EL (cell line): ENCODE measurements around the gene VANGL1.

ENCODE experiments used
- DNase-seq: peaks from one replicate; pipeline ENCODE4 v3.0.0-alpha.2; 2016

VANGL1 gene

DNA sequence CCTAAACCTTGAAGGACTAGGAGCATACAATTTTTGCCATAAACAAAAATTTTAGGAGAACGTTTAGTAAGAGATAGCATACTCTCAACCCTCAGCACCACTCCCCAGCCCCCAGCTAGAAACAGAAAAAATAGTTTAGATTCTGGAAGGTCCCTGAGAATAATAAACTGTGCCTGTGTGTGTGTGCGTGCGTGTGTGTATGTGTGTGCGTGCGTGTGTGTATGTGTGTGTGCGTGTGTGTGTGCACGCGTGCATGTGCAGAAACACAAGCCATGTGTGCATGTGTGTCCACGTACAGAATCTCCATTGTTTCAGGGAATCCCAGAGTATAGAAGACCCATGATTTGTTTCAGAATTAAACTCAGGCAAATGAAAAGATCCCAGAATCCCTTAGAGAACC lies 64.2 kb downstream of the VANGL1 start:
- DNase-seq = no peak

DNA sequence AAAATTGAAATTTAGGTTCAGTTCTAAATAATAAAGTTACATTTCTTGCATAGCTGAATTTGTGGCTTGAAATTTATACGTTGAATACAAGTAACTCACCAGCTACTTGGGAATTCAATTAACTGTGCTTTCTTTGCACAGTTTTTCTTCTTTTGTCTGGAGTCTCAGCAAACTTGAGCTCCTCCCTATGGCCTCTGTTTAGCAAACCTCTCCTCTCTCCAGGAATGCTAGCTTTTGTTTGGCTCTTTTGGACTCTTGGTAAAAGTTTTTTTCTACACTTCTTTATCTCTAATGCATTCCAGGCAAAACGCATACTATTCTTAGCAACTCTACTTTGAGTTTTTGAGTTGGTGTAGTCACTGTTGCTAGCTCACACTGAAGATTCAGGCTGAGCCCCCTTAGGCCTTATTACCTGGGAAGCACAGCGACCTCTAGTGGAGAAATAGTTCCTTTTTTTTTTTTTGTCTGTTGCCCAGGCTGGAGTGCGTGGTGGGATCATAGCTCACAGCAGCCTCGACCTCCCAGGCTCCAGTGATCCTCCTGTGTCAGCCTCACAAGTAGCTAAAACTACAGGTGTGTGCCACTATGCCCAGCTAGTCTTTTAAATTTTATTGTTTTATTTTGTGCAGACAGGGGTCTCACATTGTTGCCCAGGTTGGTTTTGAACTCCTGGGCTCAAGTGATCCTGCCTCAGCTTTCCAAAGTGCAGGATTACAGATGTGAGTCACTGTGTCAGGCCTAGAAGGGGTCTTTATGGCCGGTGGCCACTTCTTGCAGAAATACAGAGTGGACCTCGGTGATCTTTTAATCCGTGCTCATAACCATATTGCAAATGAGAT lies 65.0 kb downstream of the VANGL1 start:
- peak; percentile 47 for DNase-seq

DNA sequence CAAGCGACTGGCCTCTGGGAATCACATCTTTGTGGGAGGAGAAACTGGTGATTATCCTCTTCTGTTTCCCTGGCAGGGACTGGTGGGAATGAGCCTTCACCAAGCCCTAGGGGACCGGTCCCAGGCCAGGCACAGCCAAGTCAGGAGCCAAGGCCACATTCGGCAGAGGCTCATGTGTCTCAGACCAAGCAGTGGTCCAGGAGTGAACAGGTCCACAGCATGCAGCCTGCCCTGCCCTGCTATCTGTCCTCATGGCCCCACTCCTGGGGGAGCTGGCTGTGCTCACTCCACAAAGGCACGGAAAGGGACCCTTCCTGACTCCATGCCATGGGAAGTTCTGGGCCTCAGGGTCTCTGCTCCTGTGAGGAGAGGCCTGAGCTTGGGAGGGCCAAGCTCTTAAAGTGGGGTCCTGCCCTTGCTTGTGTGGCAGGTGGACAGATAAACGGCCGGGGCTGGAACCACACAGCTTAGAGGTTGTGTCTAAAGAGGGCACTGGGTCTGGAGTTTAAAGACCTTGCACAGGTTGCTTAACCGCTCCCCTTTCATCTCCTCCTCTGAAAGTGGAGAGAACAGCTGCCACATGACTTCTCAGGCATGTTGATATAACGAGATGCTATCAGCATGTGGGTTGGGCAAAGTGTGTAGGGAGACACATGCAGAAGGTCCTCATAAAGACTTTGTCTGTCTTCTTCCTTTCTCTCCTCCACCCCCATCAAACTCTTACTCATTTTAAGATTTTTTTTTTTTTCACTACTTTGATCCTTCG lies 69.3 kb downstream of the VANGL1 start:
- no peak for DNase-seq

DNA sequence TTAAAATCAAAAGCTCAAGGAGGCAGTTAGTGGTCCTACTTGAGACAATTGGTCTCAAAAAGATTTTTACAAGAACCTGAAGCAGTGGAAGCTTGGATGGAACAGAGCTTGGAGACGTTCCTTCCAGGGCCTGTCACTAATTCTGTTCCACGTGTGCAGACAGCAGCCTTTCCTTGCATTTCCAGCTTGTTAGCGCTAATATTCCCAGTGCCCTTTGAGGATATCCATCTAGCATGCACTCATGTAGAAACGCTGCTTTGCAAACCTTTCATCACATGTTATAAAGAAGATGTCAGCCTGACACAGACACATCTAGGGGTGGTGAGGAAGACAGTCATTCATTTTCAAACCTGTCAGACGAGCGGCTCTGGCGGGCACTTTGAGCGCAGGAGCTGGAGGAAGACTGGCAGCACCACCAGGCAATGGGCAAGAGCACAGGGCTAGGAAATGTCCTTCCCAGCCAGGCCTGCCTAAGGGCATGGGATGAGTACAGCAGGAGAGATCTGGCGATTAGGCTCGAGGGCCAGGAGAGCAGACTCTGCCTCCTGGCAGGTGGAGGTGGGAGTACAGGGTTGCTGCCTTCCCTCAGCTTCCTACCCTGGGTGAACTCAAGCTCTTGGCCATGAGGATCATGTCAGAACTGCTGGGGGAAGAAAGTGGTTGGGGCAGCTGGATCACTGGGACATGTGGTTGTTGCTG lies 71.3 kb downstream of the VANGL1 start:
- no peak for DNase-seq

DNA sequence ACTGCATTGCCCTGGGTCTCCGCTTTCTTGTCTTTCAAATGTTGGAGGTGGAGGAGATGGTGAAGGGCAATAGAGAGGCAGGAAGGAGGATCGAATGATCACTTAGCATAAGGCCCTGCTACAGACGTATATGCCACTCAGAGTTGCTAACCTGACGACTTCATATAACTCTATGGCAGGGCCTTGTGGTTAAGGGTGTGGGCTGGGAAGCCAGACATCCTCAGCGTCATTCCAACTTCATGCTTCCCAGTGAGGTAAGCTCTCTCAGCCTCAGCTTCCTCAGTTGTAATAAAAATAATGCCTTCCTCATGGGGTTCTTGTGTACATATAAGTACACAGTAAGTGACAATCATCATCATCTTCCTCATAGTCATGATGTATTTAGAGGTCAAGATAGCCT lies 72.1 kb downstream of the VANGL1 start:
- DNase-seq = no peak

DNA sequence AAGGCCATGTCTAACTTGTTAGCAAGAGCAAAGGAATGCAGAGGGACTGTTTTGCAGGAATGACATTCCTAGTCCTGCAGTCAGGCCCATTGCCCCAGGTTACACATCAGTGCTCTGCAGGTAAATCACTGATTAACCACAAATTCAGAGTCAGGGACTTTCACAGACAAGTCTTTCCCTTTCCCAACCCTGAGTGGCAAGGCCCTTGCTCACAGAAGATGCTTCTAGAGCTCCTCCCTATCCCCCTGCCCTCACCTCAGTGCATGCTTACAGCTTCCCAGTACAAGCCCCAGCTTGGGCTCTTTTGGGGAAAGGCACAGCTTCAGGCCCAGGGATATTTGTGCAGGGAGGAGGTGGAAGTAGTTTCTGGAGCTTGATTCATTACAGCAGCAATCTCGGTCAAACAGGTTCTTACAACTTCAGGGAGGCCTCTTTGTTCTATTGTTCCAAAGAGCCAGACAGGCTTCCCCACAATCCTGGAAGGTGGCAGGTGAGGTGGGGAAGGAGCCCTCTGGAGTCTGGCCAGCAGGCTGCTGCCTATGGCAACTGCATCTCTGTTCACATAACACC lies 72.9 kb downstream of the VANGL1 start:
- DNase-seq = no peak

DNA sequence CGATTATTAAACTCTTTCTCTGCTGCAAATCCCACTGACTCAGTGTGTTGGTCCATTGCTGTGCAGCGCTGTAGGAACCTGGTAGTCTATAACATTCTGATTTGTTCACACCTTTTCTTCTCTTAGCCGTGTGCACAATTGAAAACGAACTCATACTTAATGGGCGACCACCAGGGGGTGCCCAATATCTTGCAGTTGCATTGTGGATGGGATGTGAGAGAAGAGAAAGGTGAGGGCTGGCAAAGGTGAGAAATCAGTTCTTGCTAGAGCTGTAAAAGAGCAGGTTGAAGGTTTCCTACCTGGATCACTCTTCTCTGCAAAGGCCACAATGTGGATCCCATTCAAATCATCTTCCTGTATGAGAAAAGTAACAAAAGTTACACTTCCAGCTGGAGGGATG lies 75.8 kb downstream of the VANGL1 start:
- DNase-seq = peak; percentile 22

DNA sequence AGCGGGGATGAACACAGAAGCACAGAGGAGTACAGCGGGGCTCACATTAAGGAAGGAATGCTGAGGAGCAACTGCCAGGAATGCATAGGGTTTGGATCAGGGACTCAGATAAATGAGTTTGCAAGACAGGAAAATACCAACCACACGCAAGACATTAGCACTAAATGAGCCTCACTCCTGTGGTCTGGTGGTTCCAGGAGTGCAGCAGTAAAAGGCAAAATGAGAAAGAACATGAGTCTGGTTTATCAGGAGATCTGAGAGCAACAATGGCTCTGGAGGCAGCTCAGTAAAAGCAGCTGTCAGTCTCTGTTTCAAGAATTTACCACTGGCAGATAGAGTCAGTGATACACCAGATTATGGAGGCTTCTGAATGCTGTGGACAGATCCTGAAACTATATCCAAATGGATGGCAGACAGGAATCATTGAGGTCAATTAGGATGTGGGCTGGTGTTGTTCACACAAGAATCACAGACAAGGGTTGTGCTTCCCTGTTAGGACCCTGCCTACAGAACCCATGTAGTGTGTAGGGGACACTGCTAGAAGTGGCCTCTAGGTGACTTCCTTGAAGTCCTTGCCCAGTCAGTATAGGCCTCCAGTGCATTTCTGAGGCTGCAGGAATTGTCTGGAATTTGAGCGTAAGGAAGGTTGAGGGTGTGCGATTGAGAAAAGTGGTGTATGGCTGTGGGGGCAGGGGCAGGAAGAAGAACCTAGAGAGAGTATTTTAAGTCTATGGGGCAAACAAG lies 76.4 kb downstream of the VANGL1 start:
- DNase-seq = no peak

DNA sequence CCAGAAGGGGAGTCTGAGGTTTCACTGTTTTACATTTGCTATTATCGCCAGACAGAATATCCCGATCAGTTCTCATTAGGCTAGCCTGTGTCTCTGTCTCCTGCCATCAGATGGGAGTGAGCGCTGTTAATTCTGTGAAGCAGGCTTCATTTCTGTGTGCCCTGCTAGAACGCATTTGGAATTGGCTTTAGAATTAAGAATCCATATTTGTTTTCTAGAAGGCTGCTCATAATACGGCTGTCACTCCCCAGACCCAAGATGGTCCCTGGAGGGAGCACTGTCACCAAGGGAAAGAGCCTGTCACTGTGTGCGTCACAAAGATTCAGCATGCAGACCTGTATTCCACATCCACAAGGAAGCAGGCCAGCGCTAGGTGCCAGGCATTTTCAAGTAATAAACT lies 77.5 kb downstream of the VANGL1 start:
- DNase-seq = no peak

DNA sequence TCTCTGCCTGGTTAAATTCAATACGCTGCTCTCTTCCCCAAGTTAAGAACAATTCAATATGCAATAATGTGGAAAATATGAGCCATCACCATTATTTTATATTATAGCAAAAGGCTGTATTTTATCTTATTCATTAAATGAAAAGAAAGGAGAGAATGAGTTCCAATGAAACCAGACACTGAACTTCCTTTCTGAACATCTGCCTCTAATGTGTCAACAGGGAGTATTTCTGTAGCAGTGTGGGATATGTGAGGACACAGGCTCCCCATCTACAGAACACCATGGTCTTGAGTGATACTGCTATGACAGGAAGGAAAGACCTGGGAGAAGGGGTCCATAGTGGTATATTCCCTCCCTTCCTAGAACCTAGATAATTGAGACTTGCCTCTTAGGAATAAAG lies 80.5 kb downstream of the VANGL1 start:
- no peak for DNase-seq

DNA sequence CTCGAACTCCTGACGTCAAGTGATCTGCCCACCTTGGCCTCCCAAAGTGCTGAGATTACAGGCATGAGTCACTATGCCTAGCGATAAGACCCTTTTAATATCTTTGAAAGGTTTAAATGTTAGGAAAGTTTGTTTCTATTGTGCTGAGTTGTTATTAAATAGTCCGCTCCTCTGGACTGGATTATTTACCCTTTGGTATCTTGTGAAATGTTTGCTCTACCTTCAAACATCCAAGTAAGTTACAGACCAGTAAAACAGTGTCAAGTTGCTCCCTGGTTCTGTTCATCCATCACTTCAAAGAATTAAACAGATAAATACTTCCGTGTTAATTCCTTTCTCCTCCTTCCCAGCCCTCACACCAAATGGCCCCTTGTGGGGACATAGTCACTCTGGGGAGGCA lies 82.0 kb downstream of the VANGL1 start:
- no peak for DNase-seq

DNA sequence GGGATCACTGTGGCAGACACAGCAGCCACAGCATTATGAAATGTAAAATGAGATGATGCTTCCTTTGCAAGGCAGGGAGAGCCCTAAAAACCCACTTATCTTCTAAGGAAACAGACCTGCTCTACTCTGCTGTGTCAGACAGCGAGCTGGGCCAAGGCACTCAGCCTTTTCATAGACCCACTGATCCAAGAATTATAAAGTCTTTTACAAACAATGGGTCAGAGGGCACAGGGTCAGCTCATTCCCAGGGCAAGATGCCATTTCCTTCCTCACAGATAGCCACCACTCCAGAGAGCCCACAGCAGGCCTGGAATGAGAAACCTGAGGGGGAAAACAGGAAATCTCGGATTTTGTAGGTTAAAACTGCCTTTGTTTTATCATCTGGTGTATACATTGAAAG lies 83.8 kb downstream of the VANGL1 start:
- DNase-seq = no peak

DNA sequence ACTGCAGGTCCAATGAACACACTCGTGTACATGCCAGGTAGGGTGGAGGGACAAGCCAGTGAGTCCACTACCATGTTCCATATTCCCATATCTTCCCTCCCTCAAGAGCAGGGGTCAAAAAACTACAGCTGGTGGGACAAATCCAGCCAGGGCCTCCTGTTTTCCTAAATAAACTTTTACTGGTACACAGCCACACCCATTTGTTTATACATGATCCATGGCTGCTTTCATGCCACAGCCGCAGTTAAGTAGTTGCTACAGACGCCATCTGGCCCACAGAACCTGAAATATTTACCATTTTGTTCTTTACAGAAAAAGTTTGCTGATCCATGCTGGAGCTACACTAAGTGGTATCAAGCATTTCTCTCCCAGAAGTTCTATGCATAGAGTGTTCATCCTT lies 84.4 kb downstream of the VANGL1 start:
- DNase-seq = no peak

DNA sequence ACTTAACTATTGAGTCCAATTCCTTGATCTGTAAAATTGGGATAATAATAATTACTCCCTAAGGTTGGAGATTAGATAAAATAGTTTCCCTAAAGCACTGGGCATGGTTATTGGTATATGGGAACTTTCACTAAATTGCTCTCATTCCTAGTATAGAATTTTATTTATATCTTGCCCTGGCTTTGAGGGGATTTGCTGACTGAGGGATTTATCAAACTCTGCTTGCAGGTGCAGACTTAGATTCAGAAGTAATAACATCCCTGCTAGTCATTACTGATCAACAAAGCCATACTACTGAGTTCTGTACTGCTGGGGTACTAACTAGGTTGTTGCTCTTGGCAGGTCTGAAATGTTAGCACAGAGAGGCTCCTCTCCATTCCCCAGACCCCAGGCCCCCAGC lies 84.8 kb downstream of the VANGL1 start:
- no peak for DNase-seq

DNA sequence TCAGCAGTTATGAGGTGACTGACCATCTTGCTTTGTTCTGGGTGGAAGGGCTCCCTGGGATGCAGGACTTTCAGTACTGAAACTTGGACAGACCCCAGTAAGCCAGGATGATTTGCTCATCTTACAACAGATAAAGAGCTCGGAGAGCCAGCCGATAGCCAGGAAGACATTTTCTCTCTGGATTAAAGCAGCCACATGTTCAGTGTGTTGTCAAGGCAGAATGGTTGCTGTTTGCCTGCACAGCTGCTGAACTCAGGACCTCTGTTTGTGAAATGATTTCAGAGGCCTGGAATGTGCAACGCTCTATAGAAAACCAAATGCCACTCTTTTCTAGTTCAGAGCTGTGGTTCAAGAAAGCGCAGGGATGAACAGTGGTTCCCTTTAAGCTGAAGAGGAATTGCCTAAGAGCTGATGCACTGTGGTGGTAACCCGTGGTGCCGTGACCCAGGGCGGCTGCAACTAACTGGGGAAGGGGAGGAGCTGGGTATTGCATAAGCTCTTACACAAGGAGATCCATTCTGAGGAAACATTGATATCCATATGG lies 86.0 kb downstream of the VANGL1 start:
- DNase-seq = peak; percentile 80

DNA sequence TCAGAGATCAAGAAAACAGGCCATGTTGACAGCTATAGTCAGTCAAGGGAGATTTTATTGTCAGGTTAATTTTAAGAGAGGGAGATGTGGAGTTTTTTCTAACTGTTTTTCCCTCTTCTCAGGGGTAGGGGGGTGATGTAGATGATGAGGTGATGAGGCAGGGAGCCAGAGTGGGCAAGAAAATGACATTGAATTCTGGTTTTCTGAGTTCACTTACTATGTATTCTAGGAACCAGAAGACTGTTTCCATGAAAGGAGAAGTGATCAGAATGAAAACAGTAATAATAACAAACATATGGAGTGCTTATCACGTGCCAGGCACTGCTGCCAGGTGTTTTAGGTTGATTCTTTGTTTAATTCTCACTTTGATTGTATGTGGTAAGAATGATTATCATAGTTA lies 86.6 kb downstream of the VANGL1 start:
- no peak for DNase-seq

DNA sequence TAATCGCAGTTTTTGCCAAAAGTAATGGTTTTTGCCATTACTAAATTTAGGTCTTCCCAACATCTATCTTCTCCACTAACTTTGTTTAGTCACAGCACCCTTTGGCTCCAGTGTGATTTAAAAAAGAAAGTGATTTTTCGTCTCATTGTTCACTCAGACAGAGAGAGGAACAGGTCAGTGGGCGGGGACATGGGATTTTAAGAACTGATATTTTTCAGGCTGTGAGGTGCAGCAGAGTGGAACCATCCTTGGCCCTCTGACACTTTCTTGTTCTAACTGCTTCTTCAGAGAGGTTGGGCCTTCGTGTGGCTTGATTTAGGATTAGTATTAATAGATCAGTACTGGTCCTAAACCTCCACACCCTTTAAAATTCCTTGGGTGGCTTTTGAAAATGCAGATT lies 88.0 kb downstream of the VANGL1 start:
- DNase-seq = no peak

DNA sequence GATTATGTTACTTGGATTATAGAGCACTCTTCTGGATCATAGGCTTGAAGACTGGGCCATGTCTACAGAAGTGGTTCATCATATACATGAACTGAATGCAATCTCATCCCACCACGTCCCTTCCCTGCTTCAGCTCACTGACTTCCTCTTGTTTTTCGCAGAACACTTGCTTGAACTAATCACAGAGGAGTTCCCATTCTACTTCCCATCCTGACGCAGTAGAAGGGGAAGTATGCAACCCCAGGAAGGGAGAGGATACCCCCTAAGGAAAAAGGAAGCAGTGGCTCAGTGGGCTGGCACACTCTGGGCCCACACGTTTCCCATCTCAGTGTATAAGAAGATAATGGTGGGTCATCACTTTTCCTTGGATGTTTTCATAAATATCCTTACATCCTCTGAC lies 90.5 kb downstream of the VANGL1 start:
- DNase-seq = no peak

DNA sequence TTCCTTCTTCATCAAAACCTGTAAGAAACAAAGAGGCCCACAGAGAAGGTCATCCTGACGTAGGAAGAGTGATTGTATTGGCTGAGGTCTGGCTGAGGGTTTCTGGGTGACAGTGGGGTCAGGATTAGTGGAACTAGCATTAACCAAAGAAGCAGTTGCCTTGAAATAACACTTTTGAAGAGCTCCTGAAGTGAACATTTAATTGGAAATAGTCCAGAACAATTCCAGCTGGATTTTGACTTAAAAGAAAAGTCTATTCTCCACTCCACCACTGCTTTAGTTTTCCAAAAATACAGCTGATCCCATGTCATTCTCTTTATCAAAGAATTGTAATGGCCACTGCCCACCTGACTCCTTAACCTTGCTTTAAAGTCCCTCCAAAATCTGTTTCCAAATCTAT lies 99.0 kb downstream of the VANGL1 start:
- DNase-seq = no peak

DNA sequence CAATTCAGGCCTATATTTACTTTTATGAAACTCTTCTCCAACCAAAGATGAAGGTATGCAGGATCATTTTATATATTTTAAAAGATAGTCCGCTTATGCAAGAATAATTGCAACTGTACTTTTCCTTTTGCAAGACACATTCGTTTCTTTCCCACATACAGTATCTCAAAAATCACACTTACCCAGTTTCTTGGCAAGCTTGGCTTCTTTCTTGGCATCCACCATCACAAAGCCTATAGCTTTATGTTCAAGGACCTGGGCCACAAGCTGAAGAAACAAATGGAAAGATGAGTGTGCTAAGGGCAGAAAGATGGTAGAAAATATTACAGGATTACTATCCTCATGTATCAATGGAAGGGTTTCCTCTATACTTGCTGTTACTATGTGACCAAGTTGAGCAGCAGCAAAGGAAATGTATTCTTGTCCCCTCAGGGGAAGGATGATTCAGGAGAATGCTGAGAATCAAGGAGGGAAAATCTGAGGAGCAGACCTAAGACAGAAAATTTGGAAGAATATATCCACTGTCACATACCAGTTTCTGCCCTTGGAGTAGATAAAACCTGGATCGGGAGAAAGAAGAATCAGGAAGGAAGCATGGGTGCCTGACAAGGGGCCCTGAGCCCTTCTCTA lies 103.0 kb downstream of the VANGL1 start:
- DNase-seq = peak; percentile 4

DNA sequence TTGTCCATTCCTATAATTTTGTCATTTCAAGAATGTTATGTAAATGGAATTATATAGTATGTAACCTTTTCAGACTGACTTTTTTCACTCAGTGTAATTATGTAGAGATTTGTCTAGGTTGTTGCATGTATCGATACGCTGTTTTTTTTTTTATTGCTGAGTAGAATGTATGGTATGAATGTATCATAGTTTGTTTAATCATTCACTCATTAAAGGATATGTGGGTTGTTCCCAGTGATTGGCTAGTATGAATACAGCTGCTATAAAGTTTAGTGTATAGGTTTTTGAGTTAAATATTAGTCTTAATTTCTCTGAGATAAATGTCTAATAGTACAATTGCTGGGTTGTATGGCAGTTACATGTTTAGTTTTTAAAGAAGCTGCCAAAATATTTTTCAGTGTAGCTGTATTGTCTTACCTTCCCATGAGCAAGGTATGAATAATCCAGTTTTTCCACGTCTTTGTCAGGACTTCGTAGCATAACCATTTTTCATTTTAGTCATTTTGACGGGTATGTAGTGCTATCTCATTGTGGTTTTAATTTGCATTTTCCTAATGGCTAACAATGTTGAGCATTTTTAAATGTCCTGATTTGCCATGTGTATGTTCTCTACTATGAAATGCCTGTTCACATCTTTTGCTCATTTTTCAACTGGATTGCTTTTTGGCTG lies 104.4 kb downstream of the VANGL1 start:
- no peak for DNase-seq
